GM12878 (cell line): ENCODE measurements around the gene MTHFD2. TPM values are rescaled to one million over a fixed set of nuclear protein-coding genes. Genes with fewer than 3 reads are reported as not detected.

Experiments used
- ATF3 ChIP-seq: IDR thresholded peaks from 2 replicates; pipeline ENCODE4 v1.6.1; 2011; ENCODE audit warnings: low read depth, mild to moderate bottlenecking, low read length, moderate library complexity, borderline replicate concordance; ENCODE audit errors: extremely low read depth
- BHLHE40 ChIP-seq, 2 experiments: fragments of 450-650 bp in 1 of 2; IDR thresholded peaks; 2 replicates each; pipeline ENCODE4 v1.6.1; 2011 to 2017; ENCODE audit warnings: low read depth in 2 of 2, borderline replicate concordance in 1 of 2, improper control_type of control experiment in 1 of 2, low read length in 1 of 2, mild to moderate bottlenecking in 1 of 2
- BMI1 ChIP-seq: fragments of 450-650 bp; IDR thresholded peaks from 2 replicates; pipeline ENCODE4 v1.6.1; 2016; ENCODE audit warnings: mild to moderate bottlenecking, moderate library complexity, borderline replicate concordance
- CTCF ChIP-seq, 3 experiments: IDR thresholded peaks in 2 of 3; conservative IDR thresholded peaks in 1 of 3; 2 replicates each; pipeline ENCODE4 v1.5.1; 2011; ENCODE audit warnings: low read depth in 3 of 3, low read length in 3 of 3, mild to moderate bottlenecking in 3 of 3, control low read depth in 2 of 3, moderate library complexity in 2 of 3, inconsistent platforms in 1 of 3, mixed read lengths in 1 of 3; ENCODE audit not compliant: control insufficient read depth in 2 of 3, insufficient read depth in 1 of 3; ENCODE audit errors: extremely low read depth in 1 of 3
- EZH2 ChIP-seq: IDR thresholded peaks from 2 replicates; pipeline ENCODE4 v1.6.1; 2012; ENCODE audit warnings: low read depth, mild to moderate bottlenecking, control low read depth, inconsistent platforms, low read length, borderline replicate concordance; ENCODE audit not compliant: control insufficient read depth
- NKRF ChIP-seq: fragments of 450-650 bp; conservative IDR thresholded peaks from 2 replicates; pipeline ENCODE4 v1.6.1; 2017; ENCODE audit warnings: mild to moderate bottlenecking, moderate library complexity
- RELB ChIP-seq: fragments of 450-650 bp; IDR thresholded peaks from 2 replicates; pipeline ENCODE4 v1.6.1; 2017; ENCODE audit warnings: low read depth, mild to moderate bottlenecking, moderate library complexity
- polyA plus RNA-seq, 11 experiments: library from polyadenylated mRNA; depleted of rRNA in 4 of 11; unstranded in 6 of 11; stranded (reverse) in 5 of 11; fragments of >200 nt; fragmentation: Nextera tagmentation in 4 of 11; fragmentation: Illumina TruSeq in 1 of 11; extraction: Ambion mirVana in 4 of 11; extraction: Trizol in 1 of 11; gene quantifications; 1 replicate in 1 of 11; 2 replicates in 10 of 11; pipeline versions ENCODE4 v1.2.1 to v1.2.3, GENCODE V29; 2011 to 2016; ENCODE audit warnings: inconsistent platforms in 2 of 11, missing spikeins in 2 of 11, low read depth in 1 of 11
- total RNA-seq, 4 experiments: library from RNA; depleted of rRNA in 3 of 4; stranded (reverse); fragments of >200 nt in 3 of 4; fragmentation: Illumina TruSeq in 1 of 4; extraction: Trizol in 1 of 4; gene quantifications; 2 replicates each; pipeline versions ENCODE4 v1.2.1 to v1.2.3, GENCODE V29; 2013 to 2021
- TF ChIP-seq, protein P1 (sequence below): fragments of 450-650 bp; IDR thresholded peaks from 2 replicates; pipeline ENCODE4 v1.6.1; 2014; ENCODE audit warnings: mild to moderate bottlenecking

Gene MTHFD2
- total and polyA plus RNA-seq, 10 of the 15 experiments (the other 5 are each of a cell fraction or from before 2014, with no cell fraction given) = 128 to 292 (median 150) TPM

DNA sequence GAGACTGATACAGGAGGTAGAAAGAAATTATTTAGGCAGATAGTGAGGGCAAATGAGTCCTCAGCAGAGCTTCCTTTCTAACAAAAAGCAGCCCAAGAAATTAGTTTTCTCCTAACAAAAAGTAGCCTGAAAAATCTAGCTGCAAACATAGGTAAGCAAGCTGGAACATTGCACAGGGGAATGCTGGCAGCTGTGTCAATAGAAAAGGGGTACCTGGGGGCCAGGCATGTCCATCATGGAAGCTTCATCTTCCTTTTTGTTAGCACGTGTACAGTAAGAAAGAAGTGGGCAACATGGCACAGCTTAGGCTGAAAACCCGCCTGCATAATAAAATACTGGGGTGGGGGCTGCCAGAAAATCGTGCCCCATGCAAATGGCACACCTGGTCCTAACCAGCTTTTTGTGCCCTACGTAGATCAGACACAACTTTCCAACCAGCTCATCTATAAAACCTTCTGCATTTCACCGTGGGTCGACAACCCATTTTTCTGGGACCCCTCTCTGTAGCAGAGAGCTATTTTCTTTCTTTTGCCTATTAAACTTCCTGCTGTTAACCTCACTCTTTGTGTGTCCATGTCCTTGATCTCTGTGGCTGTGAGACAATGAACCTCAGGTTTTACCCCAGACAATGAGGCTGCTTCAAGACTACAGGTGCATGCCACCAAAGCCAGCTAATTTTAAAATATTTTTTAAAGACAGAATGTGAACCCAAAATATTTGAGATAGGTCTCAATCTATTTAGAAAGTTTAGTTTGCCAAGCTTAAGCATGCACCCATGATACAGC lies 6.6 kb upstream of the MTHFD2 start (continued):
- TF ChIP-seq ATF3 (no peak), BHLHE40 (IDR thresholded peaks at IDR 0.05; ENCODE audit: borderline replicate concordance in 1 of 2, low read depth in 2 of 2, low read length in 1 of 2) (no peak), BMI1 (no peak), RELB (no peak), NKRF (no peak), EZH2 (no peak), CTCF (IDR thresholded peaks at IDR 0.05 in 2 of 3, conservative IDR thresholded peaks at IDR 0.05 in 1 of 3; ENCODE audit: control insufficient read depth in 2 of 3, extremely low read depth in 1 of 3, insufficient read depth in 1 of 3, low read depth in 3 of 3, low read length in 3 of 3) (no peak)
- TF ChIP-seq, protein P1, sequence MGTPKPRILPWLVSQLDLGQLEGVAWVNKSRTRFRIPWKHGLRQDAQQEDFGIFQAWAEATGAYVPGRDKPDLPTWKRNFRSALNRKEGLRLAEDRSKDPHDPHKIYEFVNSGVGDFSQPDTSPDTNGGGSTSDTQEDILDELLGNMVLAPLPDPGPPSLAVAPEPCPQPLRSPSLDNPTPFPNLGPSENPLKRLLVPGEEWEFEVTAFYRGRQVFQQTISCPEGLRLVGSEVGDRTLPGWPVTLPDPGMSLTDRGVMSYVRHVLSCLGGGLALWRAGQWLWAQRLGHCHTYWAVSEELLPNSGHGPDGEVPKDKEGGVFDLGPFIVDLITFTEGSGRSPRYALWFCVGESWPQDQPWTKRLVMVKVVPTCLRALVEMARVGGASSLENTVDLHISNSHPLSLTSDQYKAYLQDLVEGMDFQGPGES = no peak
